Measurements from ENCODE around the gene FOXRED2. TPM values are rescaled to one million over a fixed set of nuclear protein-coding genes. Genes with fewer than 3 reads are reported as not detected.
A peak's percentile ranks its signal among the peaks of the same experiment; 100 is the strongest.

The FOXRED2 gene
- total and polyA plus RNA-seq, 2 donors (not counting 1 experiment from before 2014, with no cell fraction given): 0.86 to 7.4 TPM

GRCh38 chr22:36457688-36458450, 49.0 kb downstream of the FOXRED2 start:
- Histone ChIP-seq H3K4me2 (replicated peaks; ENCODE audit: low read depth, low read length, poor library complexity, severe bottlenecking) (no peak overlapping the region), H3K27ac (ENCODE audit: low read length in 2 of 2) (no peak overlapping the region), H3K9me3 (ENCODE audit: control extremely low read depth in 1 of 3, control insufficient read depth in 2 of 3, insufficient read depth in 1 of 3, low read length in 2 of 3) (peaks cover 0 to 2% (median 0%) of the 10 kb centered on the region in 3 donors), H3K36me3 (replicated peaks in 1 of 2; ENCODE audit: control extremely low read depth in 1 of 2, control insufficient read depth in 1 of 2, extremely low read depth in 1 of 2, insufficient read depth in 2 of 2, low read length in 1 of 2) (no peaks in the 10 kb centered on the region), H3K9ac (ENCODE audit: low read length) (no peak overlapping the region), H3K4me1 (ENCODE audit: control insufficient read depth in 2 of 2, insufficient read depth in 2 of 2, low read length in 2 of 2) (peaks cover 24 to 32% of the 10 kb centered on the region in 2 donors), H3K4me3 (ENCODE audit: control extremely low read depth in 1 of 5, extremely low read depth in 1 of 5, insufficient read depth in 1 of 5, low read depth in 2 of 5, low read length in 4 of 5) (no peak overlapping the region), H3K27me3 (replicated peaks in 1 of 4; ENCODE audit: control extremely low read depth in 1 of 4, control insufficient read depth in 3 of 4, insufficient read depth in 4 of 4, low read length in 3 of 4) (no peaks in the 10 kb centered on the region), H4K20me1 (ENCODE audit: control insufficient read depth, insufficient read depth, low read length, poor library complexity, severe bottlenecking) (no peaks in the 10 kb centered on the region), H2AFZ (ENCODE audit: insufficient read depth, low read depth, low read length, poor library complexity, severe bottlenecking) (no peak overlapping the region), H3K79me2 (ENCODE audit: control insufficient read depth, insufficient read depth, low read length) (peaks cover 5% of the 10 kb centered on the region)
- ChIA-PET POLR2A (interaction anchor here (0.8 to 1.1 kb wide), 2 partner anchors 9 to 52 kb away, joined by 3 read pairs; no protein-coding TSS in a partner anchor), CTCF (interaction anchor here (0.7 to 6.7 kb wide), 5 partner anchors 12 to 156 kb away, joined by 3 to 33 read pairs (median 4); no protein-coding TSS in a partner anchor)
- no peaks in the 10 kb centered on the region for H3K9me3 Mint-ChIP-seq (ENCODE audit: insufficient read depth)
- H3K27me3 Mint-ChIP-seq: no peaks in the 10 kb centered on the region
- 75% methylated on average over 13 of the region's 14 CpGs for WGBS (ENCODE audit: insufficient coverage)
- H3K27ac Mint-ChIP-seq: no peak overlapping the region
- intact Hi-C loops (cut with micrococcal nuclease): no loop called here
- H3K4me3 Mint-ChIP-seq: no peak overlapping the region
- DNase-seq: no peak
- ATAC-seq (ENCODE audit: low read depth): no peak
- no peak for TF ChIP-seq EZH2 (IDR thresholded peaks at IDR 0.05; ENCODE audit: borderline replicate concordance, insufficient read depth, low read depth, low read length, poor library complexity, severe bottlenecking)
- TF ChIP-seq CTCF (IDR thresholded peaks at IDR 0.05): no peak
- peaks cover 23% of the 10 kb centered on the region for H3K4me1 Mint-ChIP-seq

- WGBS (ENCODE audit: insufficient coverage): 100% methylated on average over 1 of the region's 12 CpGs
- Histone ChIP-seq H3K36me3 (replicated peaks in 1 of 2; ENCODE audit: control extremely low read depth in 1 of 2, control insufficient read depth in 1 of 2, extremely low read depth in 1 of 2, insufficient read depth in 2 of 2, low read length in 1 of 2) (no peaks in the 10 kb centered on the region), H4K20me1 (ENCODE audit: control insufficient read depth, insufficient read depth, low read length, poor library complexity, severe bottlenecking) (no peaks in the 10 kb centered on the region), H3K4me3 (ENCODE audit: control extremely low read depth in 1 of 5, extremely low read depth in 1 of 5, insufficient read depth in 1 of 5, low read depth in 2 of 5, low read length in 4 of 5) (no peak overlapping the region), H3K4me2 (replicated peaks; ENCODE audit: low read depth, low read length, poor library complexity, severe bottlenecking) (no peak overlapping the region), H3K4me1 (ENCODE audit: control insufficient read depth in 2 of 2, insufficient read depth in 2 of 2, low read length in 2 of 2) (peaks cover 36 to 46% of the 10 kb centered on the region in 2 donors), H3K27ac (ENCODE audit: low read length in 2 of 2) (peak overlapping the region in 1 of 2 donors; percentile 84), H2AFZ (ENCODE audit: insufficient read depth, low read depth, low read length, poor library complexity, severe bottlenecking) (no peak overlapping the region), H3K9ac (ENCODE audit: low read length) (no peak overlapping the region), H3K79me2 (ENCODE audit: control insufficient read depth, insufficient read depth, low read length) (peaks cover 5% of the 10 kb centered on the region), H3K27me3 (replicated peaks in 1 of 4; ENCODE audit: control extremely low read depth in 1 of 4, control insufficient read depth in 3 of 4, insufficient read depth in 4 of 4, low read length in 3 of 4) (no peaks in the 10 kb centered on the region), H3K9me3 (ENCODE audit: control extremely low read depth in 1 of 3, control insufficient read depth in 2 of 3, insufficient read depth in 1 of 3, low read length in 2 of 3) (peaks cover 0 to 2% (median 0%) of the 10 kb centered on the region in 3 donors)
- ChIA-PET POLR2A (interaction anchor here (0.7 to 1.1 kb wide), 4 partner anchors 13 to 740 kb away, joined by 3 to 6 read pairs (median 4); no protein-coding TSS in a partner anchor), CTCF (interaction anchor here (1.1 to 6.7 kb wide), 4 partner anchors 8 to 155 kb away, joined by 3 to 33 read pairs (median 8); no protein-coding TSS in a partner anchor)
- intact Hi-C loops (cut with micrococcal nuclease): no loop called here
- peak overlapping the region; percentile 82 for H3K27ac Mint-ChIP-seq
- H3K4me3 Mint-ChIP-seq: peak overlapping the region; percentile 77
- TF ChIP-seq CTCF (IDR thresholded peaks at IDR 0.05) (no peak), EZH2 (IDR thresholded peaks at IDR 0.05; ENCODE audit: borderline replicate concordance, insufficient read depth, low read depth, low read length, poor library complexity, severe bottlenecking) (no peak)
- H3K4me1 Mint-ChIP-seq: peaks cover 37% of the 10 kb centered on the region
- no peaks in the 10 kb centered on the region for H3K27me3 Mint-ChIP-seq
- no peaks in the 10 kb centered on the region for H3K9me3 Mint-ChIP-seq (ENCODE audit: insufficient read depth)
- DNase-seq (no peak), ATAC-seq (ENCODE audit: low read depth) (no peak)
Observed at GRCh38 chr22:36456464-36456845, 50.4 kb downstream of the FOXRED2 start.

Data from B cell (primary cell).